Endothelial cell of umbilical vein (primary cell): ENCODE results near the gene TBP. TPM values are rescaled to one million over a fixed set of nuclear protein-coding genes. Genes with fewer than 3 reads are reported as not detected.

Experiments used
- BruUV-seq: library from RNA; stranded (reverse); fragments of 400-500 nt; replicated peaks from 2 replicates; lab custom pipeline; 2021; lab: Mats Ljungman, UMichigan
- CTCF ChIA-PET: fragments of 300-600, 350-600 bp; sonication (Branson Sonifier 250); formaldehyde crosslinking; loops from one replicate; lab custom pipeline; 2021; ENCODE audit warnings: antibody characterized with exemption, inconsistent platforms; lab: Charles Lee
- POLR2A ChIA-PET: fragments of 300-600, 350-600 bp; sonication (Branson Sonifier 250); formaldehyde crosslinking; loops from one replicate; lab custom pipeline; 2021; ENCODE audit warnings: antibody characterized with exemption, inconsistent platforms; lab: Charles Lee
- DNase-seq: peaks from one replicate; pipeline ENCODE4 v3.0.0-alpha.2; 2011; ENCODE audit warnings: low read depth, low spot score
- FAIRE-seq: peaks from 2 replicates; lab custom pipeline; 2011; peaks lifted over from hg19 to GRCh38; lab: Jason Lieb, UNC
- H2AFZ ChIP-seq: 2 replicates; pipeline ENCODE4 v1.6.0; 2012; ENCODE audit warnings: low read depth, low read length, control low read depth, inconsistent platforms
- H3K27ac ChIP-seq: 2 replicates; pipeline ENCODE4 v1.5.1; 2011; ENCODE audit warnings: low read depth, mild to moderate bottlenecking, control low read depth, low read length, moderate library complexity; ENCODE audit not compliant: insufficient read depth
- H3K27me3 ChIP-seq, 2 experiments: 2 replicates each; pipeline versions ENCODE4 v1.6.0 to v1.6.1; 2011; ENCODE audit warnings: low read length in 2 of 2, mixed read lengths in 1 of 2; ENCODE audit not compliant: control insufficient read depth in 2 of 2, insufficient read depth in 2 of 2
- H3K36me3 ChIP-seq, 2 experiments: 2 replicates in 1 of 2; 3 replicates in 1 of 2; pipeline ENCODE4 v1.5.1; 2011; ENCODE audit warnings: low read length in 2 of 2, mild to moderate bottlenecking in 1 of 2, moderate library complexity in 1 of 2; ENCODE audit not compliant: control insufficient read depth in 2 of 2, insufficient read depth in 2 of 2; ENCODE audit errors: extremely low read depth in 1 of 2
- H3K4me1 ChIP-seq: 3 replicates; pipeline ENCODE4 v1.5.1; 2011; ENCODE audit warnings: mild to moderate bottlenecking, low read length; ENCODE audit not compliant: control insufficient read depth, insufficient read depth; ENCODE audit errors: extremely low read depth
- H3K4me2 ChIP-seq: 2 replicates; pipeline ENCODE4 v1.6.1; 2011; ENCODE audit warnings: low read length, control low read depth, mixed read lengths; ENCODE audit not compliant: insufficient read depth
- H3K4me3 ChIP-seq, 3 experiments: fragments of 200-600 bp in 1 of 3; sonication (generic), shearing (Covaris generic) in 1 of 3; replicated peaks in 1 of 3; 2 replicates each; pipeline ENCODE4 v1.5.1; 2011 to 2016; ENCODE audit warnings: control low read depth in 3 of 3, low read length in 3 of 3, mild to moderate bottlenecking in 2 of 3, inconsistent platforms in 1 of 3, low read depth in 1 of 3, moderate library complexity in 1 of 3; ENCODE audit not compliant: insufficient read depth in 1 of 3
- H3K79me2 ChIP-seq: 2 replicates; pipeline ENCODE4 v1.6.0; 2012; ENCODE audit warnings: low read length, inconsistent platforms; ENCODE audit not compliant: control insufficient read depth, insufficient read depth
- H3K9ac ChIP-seq: replicated peaks from 2 replicates; pipeline ENCODE3; 2011; ENCODE audit warnings: low read length, control low read depth; ENCODE audit not compliant: insufficient read depth; ENCODE audit errors: extremely low read depth
- H3K9me1 ChIP-seq: replicated peaks from 3 replicates; pipeline ENCODE4 v1.6.0; 2011; ENCODE audit warnings: mild to moderate bottlenecking, low read length; ENCODE audit not compliant: control insufficient read depth, insufficient read depth; ENCODE audit errors: extremely low read depth
- H3K9me3 ChIP-seq: replicated peaks from 2 replicates; pipeline ENCODE4 v1.5.1; 2012; ENCODE audit warnings: low read length, inconsistent platforms; ENCODE audit not compliant: control insufficient read depth, insufficient read depth
- H4K20me1 ChIP-seq: replicated peaks from 2 replicates; pipeline ENCODE3; 2011; ENCODE audit warnings: mild to moderate bottlenecking, low read length; ENCODE audit not compliant: control insufficient read depth, insufficient read depth; ENCODE audit errors: extremely low read depth
- EZH2 ChIP-seq: IDR thresholded peaks from 2 replicates; pipeline ENCODE4 v1.6.1; 2012; ENCODE audit warnings: borderline replicate concordance, low read depth, mild to moderate bottlenecking, moderate library complexity, low read length, inconsistent platforms; ENCODE audit not compliant: severe bottlenecking
- FOS ChIP-seq: IDR thresholded peaks from 2 replicates; pipeline ENCODE4 v1.6.1; 2011; ENCODE audit warnings: mild to moderate bottlenecking, low read length, moderate library complexity, borderline replicate concordance; ENCODE audit not compliant: insufficient read depth
- GATA2 ChIP-seq: IDR thresholded peaks from 2 replicates; pipeline ENCODE4 v1.7.0; 2011; ENCODE audit warnings: low read depth, mild to moderate bottlenecking, moderate library complexity, mixed read lengths, low read length; ENCODE audit not compliant: insufficient read length, insufficient read depth
- JUN ChIP-seq: IDR thresholded peaks from 2 replicates; pipeline ENCODE4 v1.6.1; 2011; ENCODE audit warnings: borderline replicate concordance, low read depth; ENCODE audit not compliant: insufficient read length, insufficient read depth
- MAX ChIP-seq: IDR thresholded peaks from 2 replicates; pipeline ENCODE4 v1.6.1; 2011; ENCODE audit not compliant: insufficient read depth, insufficient read length
- POLR2A ChIP-seq: IDR thresholded peaks from 2 replicates; pipeline ENCODE4 v1.6.1; 2012; ENCODE audit warnings: low read depth, mild to moderate bottlenecking, control low read depth, low read length
- POLR2AphosphoS5 ChIP-seq: IDR thresholded peaks from 2 replicates; pipeline ENCODE4 v1.6.1; 2012; ENCODE audit warnings: low read depth, mild to moderate bottlenecking, control low read depth, low read length, moderate library complexity; ENCODE audit not compliant: insufficient read depth
- dilution Hi-C: fragments of 300-500 bp; cut with MboI; formaldehyde crosslinking; loops from one replicate; pipeline ENCODE4 v1.15.0; 2019; ENCODE audit warnings: low sequenced_read_pairs; ENCODE audit not compliant: extremely low pct_ligation_motif_present
- intact Hi-C: fragments of 100-400 bp; cut with micrococcal nuclease; formaldehyde crosslinking; loops from one replicate; pipeline ENCODE4 v1.10.0; 2022
- polyA plus RNA-seq, 4 experiments: library from polyadenylated mRNA; depleted of rRNA in 3 of 4; stranded (reverse) in 3 of 4; unstranded in 1 of 4; fragments of >200 nt; gene quantifications; 2 replicates each; pipeline versions ENCODE4 v1.2.1 to v1.2.3, GENCODE V29; 2011 to 2012; ENCODE audit warnings: missing spikeins in 1 of 4
- total RNA-seq: library from RNA; stranded (reverse); gene quantifications from 2 replicates; pipeline ENCODE4 v1.2.3, GENCODE V29; 2021
- TF ChIP-seq, protein P1 (sequence below), 2 donors: IDR thresholded peaks; 1 replicate in 1 of 2; 2 replicates in 1 of 2; pipeline ENCODE4 v1.5.1; 2011; ENCODE audit warnings: low read length in 2 of 2, mild to moderate bottlenecking in 2 of 2, moderate library complexity in 2 of 2, control low read depth in 1 of 2, inconsistent platforms in 1 of 2, low read depth in 1 of 2; ENCODE audit not compliant: insufficient read depth in 1 of 2; ENCODE audit errors: extremely low read depth in 1 of 2

TBP gene
- total and polyA plus RNA-seq, 2 donors (not counting 3 experiments of a cell fraction or from before 2014, with no cell fraction given): 17.5 to 17.7 TPM

GRCh38 chr6:170590725-170591124, 36.6 kb downstream of the TBP start:
- H3K27me3 ChIP-seq: peaks cover 0 to 1% of the 10 kb centered on the region in 2 experiments
- intact Hi-C loops (no loop called here), dilution Hi-C loops (no loop called here)
- POLR2A ChIA-PET: no interaction called here
- no peak for TF ChIP-seq POLR2AphosphoS5
- TF ChIP-seq POLR2A: no peak
- TF ChIP-seq JUN: no peak
- no peak for TF ChIP-seq FOS
- TF ChIP-seq EZH2: no peak
- TF ChIP-seq MAX: no peak
- TF ChIP-seq GATA2: no peak
- TF ChIP-seq, protein P1, sequence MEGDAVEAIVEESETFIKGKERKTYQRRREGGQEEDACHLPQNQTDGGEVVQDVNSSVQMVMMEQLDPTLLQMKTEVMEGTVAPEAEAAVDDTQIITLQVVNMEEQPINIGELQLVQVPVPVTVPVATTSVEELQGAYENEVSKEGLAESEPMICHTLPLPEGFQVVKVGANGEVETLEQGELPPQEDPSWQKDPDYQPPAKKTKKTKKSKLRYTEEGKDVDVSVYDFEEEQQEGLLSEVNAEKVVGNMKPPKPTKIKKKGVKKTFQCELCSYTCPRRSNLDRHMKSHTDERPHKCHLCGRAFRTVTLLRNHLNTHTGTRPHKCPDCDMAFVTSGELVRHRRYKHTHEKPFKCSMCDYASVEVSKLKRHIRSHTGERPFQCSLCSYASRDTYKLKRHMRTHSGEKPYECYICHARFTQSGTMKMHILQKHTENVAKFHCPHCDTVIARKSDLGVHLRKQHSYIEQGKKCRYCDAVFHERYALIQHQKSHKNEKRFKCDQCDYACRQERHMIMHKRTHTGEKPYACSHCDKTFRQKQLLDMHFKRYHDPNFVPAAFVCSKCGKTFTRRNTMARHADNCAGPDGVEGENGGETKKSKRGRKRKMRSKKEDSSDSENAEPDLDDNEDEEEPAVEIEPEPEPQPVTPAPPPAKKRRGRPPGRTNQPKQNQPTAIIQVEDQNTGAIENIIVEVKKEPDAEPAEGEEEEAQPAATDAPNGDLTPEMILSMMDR (IDR thresholded peaks at IDR 0.05; ENCODE audit: extremely low read depth in 1 of 2, insufficient read depth in 1 of 2, low read depth in 1 of 2, low read length in 2 of 2): no peak
- CTCF ChIA-PET: no interaction called here
- no TSS peak for BruUV-seq
- H2AFZ ChIP-seq: no peak overlapping the region
- H3K9ac ChIP-seq: no peak overlapping the region
- no peaks in the 10 kb centered on the region for H3K79me2 ChIP-seq
- H3K9me3 ChIP-seq: no peaks in the 10 kb centered on the region
- no peak overlapping the region for H3K4me2 ChIP-seq
- DNase-seq (no peak), FAIRE-seq (no peak)
- H3K4me3 ChIP-seq: no peak overlapping the region
- H3K27ac ChIP-seq: no peak overlapping the region
- H3K9me1 ChIP-seq: no peaks in the 10 kb centered on the region
- H3K4me1 ChIP-seq: no peaks in the 10 kb centered on the region
- H4K20me1 ChIP-seq: no peaks in the 10 kb centered on the region
- no peaks in the 10 kb centered on the region for H3K36me3 ChIP-seq
